Fibroblast of gingiva (primary cell): ENCODE data around the gene PRAMEF12.
"Not testable (repeated sequence)": the region's sequence is repeated elsewhere in the genome, so short reads cannot be mapped to it uniquely, and the experiment has no call there.

Experiments used
- DNase-seq: peaks from one replicate; pipeline ENCODE4 v3.0.0-alpha.2; 2011; ENCODE audit warnings: low read depth

PRAMEF12 gene

GRCh38 chr1:12773438-12773837, at the start of gene PRAMEF12:
TSS of gene PRAMEF12 (plus strand) at chr1:12773738. CDS start at chr1:12774868, 1,130 bp downstream.
- DNase-seq = no peak

- DNase-seq = no peak
Measured at GRCh38 chr1:12728391-12728790, 45.1 kb upstream of the PRAMEF12 start.

- DNase-seq = no peak
Measured at GRCh38 chr1:12730156-12730555, 43.4 kb upstream of the PRAMEF12 start.

DNA sequence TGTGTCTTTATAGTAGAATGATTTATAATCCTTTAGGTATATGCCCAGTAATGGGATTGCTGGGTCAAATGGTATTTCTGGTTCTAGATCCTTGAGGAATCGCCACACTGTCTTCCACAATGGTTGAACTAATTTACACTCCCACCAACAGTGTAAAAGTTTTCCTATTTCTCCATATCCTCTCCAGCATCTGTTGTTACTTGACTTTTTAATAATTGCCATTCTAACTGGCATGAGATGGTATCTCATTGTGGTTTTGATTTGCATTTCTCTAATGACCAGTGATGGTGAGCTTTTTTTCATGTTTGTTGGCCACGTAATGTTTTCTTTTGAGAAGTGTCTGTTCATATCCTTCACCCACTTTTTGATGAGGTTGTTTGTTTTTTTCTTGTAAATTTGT, 42.5 kb upstream of the PRAMEF12 start:
- DNase-seq = not testable (repeated sequence)

GRCh38 chr1:12734651-12735050, 38.9 kb upstream of the PRAMEF12 start:
- DNase-seq = no peak

- DNase-seq = no peak
Measured at GRCh38 chr1:12738934-12739333, 34.6 kb upstream of the PRAMEF12 start.

- DNase-seq = no peak
Measured at GRCh38 chr1:12739613-12740012, 33.9 kb upstream of the PRAMEF12 start.

- DNase-seq = no peak
Measured at GRCh38 chr1:12741946-12742345, 31.6 kb upstream of the PRAMEF12 start.

DNA sequence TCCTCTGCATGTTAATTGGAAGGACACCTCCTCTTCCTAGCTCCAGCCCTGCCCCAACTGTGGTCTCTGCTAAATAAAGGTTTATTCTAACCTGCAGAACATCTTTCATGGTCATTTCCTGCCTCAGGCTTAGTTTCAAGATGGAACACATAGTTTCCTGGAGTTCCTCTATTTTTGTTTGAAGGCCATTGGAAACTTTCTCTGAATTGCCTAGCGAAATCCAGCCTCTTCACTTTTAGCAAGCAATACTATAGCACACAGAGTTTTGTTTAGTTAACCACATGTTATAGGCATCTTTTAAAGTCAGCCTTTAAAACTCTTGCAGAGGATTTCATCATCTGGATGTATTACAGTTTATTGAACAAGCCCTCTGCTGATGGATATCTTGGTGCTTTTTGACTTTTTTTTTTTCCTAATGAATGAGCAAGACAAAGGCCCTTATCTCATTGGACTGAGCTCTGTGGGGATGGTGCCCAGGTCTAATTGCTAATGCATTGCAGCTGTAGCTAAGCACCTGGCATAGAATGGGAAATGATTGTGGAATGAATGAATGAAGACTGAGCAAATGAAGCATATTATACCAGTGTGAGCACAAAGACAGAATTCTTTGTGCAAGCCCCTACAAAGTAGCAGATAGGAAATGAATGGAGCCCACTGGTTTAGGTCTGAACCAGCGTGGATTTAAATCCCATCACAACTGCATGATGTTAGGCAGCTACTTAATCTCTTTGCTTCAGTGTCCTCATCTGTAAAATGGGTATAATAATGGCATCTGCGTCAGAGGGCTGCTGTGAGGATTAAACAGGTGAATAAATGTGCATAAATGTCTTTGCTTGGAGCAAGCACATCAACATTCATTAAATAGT, 28.2 kb upstream of the PRAMEF12 start:
- DNase-seq = no peak

GRCh38 chr1:12745992-12746323, 27.6 kb upstream of the PRAMEF12 start, which contains the start of gene CFAP107:
TSS of gene CFAP107 (plus strand) at chr1:12746200. CDS start at chr1:12746431, 231 bp downstream.
- DNase-seq = no peak

DNA sequence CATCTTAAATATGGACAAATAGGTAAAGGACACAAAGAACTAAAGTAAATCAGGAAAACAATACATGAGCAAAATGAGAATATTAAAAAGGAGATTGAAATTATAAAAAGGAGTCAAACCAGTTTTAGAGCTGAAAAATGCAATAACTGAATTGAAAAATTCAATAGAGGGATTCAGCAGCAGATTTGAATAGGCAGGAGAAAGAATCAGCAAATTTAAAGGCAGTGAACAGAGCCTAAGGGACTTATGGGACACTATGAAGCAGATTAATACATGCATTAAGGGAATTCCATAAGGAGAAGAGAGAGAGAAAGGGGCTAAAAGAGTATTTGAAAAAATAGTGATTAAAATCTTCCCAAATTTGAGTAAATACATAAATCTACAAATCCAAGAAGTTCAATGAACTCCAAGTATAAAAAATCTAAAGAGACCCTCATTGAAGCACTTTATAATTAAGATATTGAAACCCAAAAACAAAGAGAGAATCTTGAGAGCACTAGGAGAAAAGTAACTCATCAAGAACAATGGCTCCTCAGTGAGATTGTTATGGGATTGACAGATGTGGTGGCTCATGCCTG, 24.7 kb upstream of the PRAMEF12 start:
- no peak for DNase-seq

GRCh38 chr1:12754738-12755137, 18.8 kb upstream of the PRAMEF12 start:
- no peak for DNase-seq

DNA sequence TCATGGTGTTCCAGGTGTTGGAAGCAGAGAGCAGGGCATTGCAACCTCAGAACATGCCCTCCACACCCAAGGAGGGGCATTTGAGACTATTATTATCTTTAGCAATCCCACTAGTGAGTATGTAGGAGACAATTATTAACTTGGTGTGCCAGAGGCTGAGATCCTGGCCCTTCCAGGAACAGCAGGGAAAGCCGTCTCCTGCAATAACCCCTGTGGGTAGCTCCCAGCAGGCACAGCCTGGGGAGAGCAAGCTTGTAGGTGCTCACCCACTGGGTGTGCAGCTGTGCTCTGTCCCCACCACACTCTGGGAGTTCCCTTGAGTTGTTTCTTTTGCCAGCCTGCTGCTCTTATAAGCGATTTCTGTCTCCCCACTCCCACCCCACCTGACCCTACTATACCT, 17.3 kb upstream of the PRAMEF12 start:
- DNase-seq = no peak

GRCh38 chr1:12756768-12757413, 16.6 kb upstream of the PRAMEF12 start:
- no peak for DNase-seq

DNA sequence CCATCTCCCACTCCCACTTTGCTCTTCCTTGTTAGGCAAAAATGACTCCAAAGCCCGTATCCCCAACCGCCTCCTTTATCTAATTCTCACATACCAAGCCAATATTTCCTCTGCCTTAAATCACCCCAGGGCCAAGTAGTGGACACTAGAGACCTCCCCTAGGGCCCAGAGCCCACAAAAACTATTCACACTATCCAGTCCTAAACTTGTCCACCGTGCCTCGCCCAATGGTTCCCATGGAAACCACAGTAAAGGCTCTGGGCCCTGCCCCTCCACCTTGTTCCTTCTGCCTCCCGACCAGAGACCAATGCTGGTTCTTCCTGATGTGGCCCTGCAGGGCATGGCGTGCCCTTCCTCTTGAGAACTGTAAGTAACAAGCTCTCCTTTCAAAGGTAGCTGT, 15.7 kb upstream of the PRAMEF12 start:
- DNase-seq = no peak

DNA sequence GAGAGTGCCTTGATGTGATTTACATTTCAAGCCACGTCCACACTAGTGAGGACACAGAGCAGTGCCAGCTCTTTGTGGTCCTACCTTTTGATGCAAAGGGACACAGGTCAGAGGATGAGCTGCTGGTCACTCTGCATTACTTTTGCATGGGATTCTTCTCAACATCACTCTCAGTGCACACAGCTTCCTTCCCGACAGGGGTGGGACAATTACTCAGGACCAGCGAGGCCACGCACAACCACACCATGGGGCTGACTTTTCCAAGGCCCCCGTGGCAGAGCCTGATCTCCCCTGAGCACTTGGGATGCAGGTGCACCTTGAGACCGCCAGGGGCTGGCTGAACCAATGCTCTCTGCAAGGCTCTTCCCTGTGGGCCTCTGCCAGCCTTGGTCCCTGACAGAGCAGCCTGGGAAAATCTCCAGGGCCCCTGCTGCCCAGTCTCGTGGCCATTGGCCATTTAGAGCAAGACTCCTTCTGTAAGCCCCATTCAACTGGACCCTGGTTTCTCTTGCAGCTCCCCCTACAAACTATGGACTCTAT, 13.2 kb upstream of the PRAMEF12 start:
- no peak for DNase-seq

DNA sequence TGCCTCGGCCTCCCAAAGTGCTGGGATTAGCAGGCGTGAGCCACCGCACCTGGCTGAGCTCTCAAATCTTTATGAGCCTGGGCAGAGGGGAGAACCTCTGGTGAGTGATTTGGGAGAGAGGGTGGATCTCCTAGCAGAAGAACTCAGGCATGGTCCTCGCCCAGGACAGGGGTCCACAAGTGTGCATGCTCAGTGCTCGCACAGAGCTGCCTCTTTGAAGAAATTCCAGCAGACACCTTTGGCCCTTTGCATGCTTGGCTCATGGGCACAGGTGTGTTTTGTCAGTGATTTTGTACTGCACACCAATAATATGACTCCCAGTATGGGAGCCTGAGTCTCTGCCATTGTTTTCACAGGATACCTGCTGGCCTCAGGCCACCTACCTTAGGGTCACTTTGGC, 11.8 kb upstream of the PRAMEF12 start:
- no peak for DNase-seq

DNA sequence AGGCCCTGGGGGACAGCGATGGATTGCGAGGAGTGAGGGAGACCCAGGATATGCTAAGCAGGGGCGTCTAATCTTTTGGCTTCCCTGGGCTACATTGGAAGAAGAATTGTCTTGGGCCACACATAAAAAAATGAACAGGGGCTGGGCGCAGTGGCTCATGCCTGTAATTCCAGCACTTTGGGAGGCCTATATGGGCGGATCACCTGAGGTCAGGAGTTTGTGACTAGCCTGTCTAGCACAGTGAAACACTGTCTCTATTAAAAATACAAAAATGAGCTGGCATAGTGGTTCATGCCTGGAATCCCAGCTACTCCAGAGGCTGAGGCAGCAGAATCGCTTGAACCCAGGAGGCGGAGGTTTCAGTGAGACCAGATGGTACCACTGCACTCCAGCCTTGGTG, 10.8 kb upstream of the PRAMEF12 start:
- DNase-seq = no peak

- DNase-seq = no peak
Measured at GRCh38 chr1:12763479-12763878, 10.1 kb upstream of the PRAMEF12 start.

DNA sequence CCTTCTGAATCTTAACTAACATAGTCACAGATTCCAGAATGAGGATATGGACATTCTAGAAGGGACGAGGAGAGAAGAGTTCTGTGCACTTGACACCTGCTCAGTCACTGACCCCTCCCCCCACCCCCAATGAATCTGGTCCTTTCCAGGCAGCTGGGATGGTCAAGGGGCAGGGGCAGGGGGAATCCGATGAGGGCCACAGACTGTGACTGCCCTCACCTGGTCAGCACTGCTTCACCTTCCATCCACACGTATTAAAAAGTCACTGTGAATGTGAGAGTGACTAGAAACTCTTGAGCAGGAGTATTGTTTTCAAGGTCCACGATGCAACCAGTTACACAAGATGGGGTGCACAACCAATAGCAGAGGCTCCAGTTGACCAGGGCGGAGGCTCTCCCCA, 9.5 kb upstream of the PRAMEF12 start:
- DNase-seq = no peak

DNA sequence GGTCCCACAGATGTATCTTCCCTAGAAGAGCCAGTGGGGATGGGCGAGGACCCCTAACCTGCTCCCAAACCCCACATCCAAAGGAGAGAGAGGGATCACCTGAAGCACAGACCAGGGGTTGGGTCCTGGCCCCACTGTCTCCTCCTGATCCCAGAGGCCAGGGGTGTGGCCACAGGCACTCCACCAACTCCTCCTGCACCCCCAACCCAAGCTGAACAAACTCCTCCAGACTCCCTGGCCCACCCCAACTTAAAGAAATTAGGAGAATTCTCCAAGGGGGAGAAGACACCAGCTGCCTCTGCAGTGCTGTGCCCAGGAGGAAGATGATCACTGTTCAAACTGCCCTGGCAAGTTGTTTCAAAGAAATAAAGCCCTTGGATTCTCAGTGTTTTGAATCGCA, 4.5 kb upstream of the PRAMEF12 start:
- DNase-seq = no peak

GRCh38 chr1:12769976-12770505, 3.5 kb upstream of the PRAMEF12 start:
- DNase-seq = no peak

DNA sequence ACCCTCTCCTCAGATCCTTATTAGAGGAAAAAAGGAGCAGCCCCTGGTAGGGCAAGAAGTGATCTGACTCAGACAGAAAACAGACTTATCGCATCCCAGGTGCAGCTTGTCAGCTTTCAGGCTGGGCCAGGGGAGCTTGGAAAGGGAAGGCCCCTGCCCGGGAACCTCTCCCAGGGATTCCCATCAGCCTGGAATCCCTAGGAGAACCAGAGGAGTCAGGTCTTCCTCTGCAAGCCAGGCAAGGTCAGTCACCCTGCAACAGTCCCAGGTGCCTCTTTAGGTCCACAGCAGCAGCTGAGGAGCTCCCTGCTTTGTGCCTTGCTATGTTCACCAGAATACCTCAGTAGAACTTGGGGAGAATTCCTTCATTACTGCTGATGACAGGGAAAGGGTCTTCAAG, 2.9 kb upstream of the PRAMEF12 start:
- no peak for DNase-seq
